Measurements from ENCODE around the gene CACNA1H.

GRCh38 chr16:1168837-1169236 lies 15.9 kb downstream of the CACNA1H start:
- TF ChIP-seq SIN3A (IDR thresholded peaks at IDR 0.05; ENCODE audit: borderline replicate concordance, insufficient read depth, low read depth, low read length): no peak
- TF ChIP-seq CTCF (IDR thresholded peaks at IDR 0.05): no peak
